OCI-LY3 (cell line): Measurements from ENCODE around the gene TMEM198.

Source experiments
- H2AFZ ChIP-seq: fragments of 200-600, 300-600 bp; shearing (Covaris generic); 2 replicates; pipeline ENCODE4 v1.6.0; 2014; ENCODE audit warnings: antibody characterized with exemption, low read depth, low read length
- H3K27ac ChIP-seq: fragments of 200-600, 300-600 bp; sonication (generic); 2 replicates; pipeline ENCODE4 v1.5.1; 2014; ENCODE audit warnings: mild to moderate bottlenecking, low read length, moderate library complexity, mixed read lengths
- H3K27me3 ChIP-seq: fragments of 200-600, 300-600 bp; sonication (generic); 2 replicates; pipeline ENCODE4 v1.6.1; 2014; ENCODE audit warnings: low read depth, low read length, mixed read lengths
- H3K36me3 ChIP-seq: fragments of 200-600, 300-600 bp; sonication (generic); replicated peaks from 2 replicates; pipeline ENCODE3; 2014; ENCODE audit warnings: low read depth, low read length, mixed read lengths
- H3K4me1 ChIP-seq: fragments of 300-600, 200-600 bp; sonication (generic); 2 replicates; pipeline ENCODE4 v1.6.1; 2014; ENCODE audit warnings: low read length, mixed read lengths
- H3K4me2 ChIP-seq: fragments of 200-600, 300-600 bp; sonication (generic); 2 replicates; pipeline ENCODE4 v1.6.1; 2014; ENCODE audit warnings: low read length, mixed read lengths
- H3K4me3 ChIP-seq: fragments of 300-600, 200-600 bp; sonication (generic); 2 replicates; pipeline ENCODE4 v1.5.1; 2014; ENCODE audit warnings: antibody characterized with exemption, mild to moderate bottlenecking, low read length, moderate library complexity
- H3K79me2 ChIP-seq: fragments of 300-600, 200-600 bp; shearing (Covaris generic); 2 replicates; pipeline ENCODE4 v1.6.1; 2014; ENCODE audit warnings: mild to moderate bottlenecking, low read length, mixed read lengths
- H3K9ac ChIP-seq: fragments of 300-600, 200-600 bp; shearing (Covaris generic); 2 replicates; pipeline ENCODE4 v1.6.0; 2014; ENCODE audit warnings: mild to moderate bottlenecking, low read length, moderate library complexity
- H3K9me3 ChIP-seq: fragments of 200-600, 300-600 bp; shearing (Covaris generic); 2 replicates; pipeline ENCODE4 v1.6.1; 2014; ENCODE audit warnings: low read length, mixed read lengths; ENCODE audit not compliant: insufficient read depth
- H4K20me1 ChIP-seq: fragments of 200-600, 300-600 bp; sonication (generic); 2 replicates; pipeline ENCODE4 v1.6.1; 2016; ENCODE audit warnings: low read length, mixed read lengths; ENCODE audit not compliant: insufficient read depth
- EZH2phosphoT487 ChIP-seq: fragments of 200-600 bp; shearing (Covaris generic); IDR thresholded peaks from 2 replicates; pipeline ENCODE4 v1.6.1; 2018; ENCODE audit warnings: antibody characterized with exemption, mixed run types, low read depth
- TF ChIP-seq, protein P1 (sequence below): fragments of 200-600, 300-600 bp; sonication (generic); IDR thresholded peaks from 2 replicates; pipeline ENCODE4 v1.5.1; 2014; ENCODE audit warnings: antibody characterized with exemption, low read length, low read depth

Gene TMEM198

DNA sequence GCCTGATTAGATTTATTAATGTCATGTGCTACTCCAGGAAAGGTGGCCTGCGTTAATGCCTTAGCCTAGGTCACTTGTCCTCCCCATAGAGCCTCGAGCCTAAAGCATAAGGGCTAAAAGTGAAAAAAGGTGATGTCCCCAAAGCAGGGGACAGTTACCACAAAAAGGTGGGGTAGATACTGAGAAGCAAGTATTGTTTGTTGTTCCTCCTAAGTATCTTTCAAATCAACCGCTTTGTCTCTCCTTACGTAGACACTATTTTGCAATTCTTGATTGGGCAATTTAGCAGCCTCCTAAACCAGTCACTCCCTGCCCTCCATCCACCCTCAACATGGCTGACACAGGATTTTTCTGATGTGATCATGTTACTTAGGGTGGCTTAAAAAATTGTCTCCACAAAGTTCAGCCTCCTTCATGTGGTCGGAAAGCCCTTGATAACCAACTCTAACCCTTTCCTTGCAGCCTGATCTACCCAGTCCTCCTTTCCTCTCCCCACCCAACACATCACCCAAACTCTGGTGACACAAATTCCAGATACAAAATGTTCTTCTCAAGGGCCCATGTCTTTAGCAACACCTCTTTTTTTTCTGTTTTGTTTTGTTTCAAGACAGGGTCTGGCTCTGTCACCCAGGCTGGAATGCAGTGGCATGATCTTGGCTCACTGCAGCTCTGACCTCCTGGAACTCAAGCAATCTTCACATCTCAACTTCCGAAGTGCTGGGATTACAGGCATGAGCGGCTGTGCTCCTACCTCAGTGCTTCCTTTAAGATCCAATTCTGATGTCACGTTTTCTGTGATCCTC, 35.2 kb downstream of the TMEM198 start:
- TF ChIP-seq, protein P1, sequence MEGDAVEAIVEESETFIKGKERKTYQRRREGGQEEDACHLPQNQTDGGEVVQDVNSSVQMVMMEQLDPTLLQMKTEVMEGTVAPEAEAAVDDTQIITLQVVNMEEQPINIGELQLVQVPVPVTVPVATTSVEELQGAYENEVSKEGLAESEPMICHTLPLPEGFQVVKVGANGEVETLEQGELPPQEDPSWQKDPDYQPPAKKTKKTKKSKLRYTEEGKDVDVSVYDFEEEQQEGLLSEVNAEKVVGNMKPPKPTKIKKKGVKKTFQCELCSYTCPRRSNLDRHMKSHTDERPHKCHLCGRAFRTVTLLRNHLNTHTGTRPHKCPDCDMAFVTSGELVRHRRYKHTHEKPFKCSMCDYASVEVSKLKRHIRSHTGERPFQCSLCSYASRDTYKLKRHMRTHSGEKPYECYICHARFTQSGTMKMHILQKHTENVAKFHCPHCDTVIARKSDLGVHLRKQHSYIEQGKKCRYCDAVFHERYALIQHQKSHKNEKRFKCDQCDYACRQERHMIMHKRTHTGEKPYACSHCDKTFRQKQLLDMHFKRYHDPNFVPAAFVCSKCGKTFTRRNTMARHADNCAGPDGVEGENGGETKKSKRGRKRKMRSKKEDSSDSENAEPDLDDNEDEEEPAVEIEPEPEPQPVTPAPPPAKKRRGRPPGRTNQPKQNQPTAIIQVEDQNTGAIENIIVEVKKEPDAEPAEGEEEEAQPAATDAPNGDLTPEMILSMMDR: no peak
- TF ChIP-seq EZH2phosphoT487: no peak
- no peaks in the 10 kb centered on the region for H4K20me1 ChIP-seq
- no peak overlapping the region for H3K27ac ChIP-seq
- H3K27me3 ChIP-seq: no peaks in the 10 kb centered on the region
- H2AFZ ChIP-seq: no peak overlapping the region
- no peaks in the 10 kb centered on the region for H3K9me3 ChIP-seq
- no peak overlapping the region for H3K4me3 ChIP-seq
- H3K36me3 ChIP-seq: no peaks in the 10 kb centered on the region
- H3K4me2 ChIP-seq: no peak overlapping the region
- no peaks in the 10 kb centered on the region for H3K79me2 ChIP-seq
- H3K9ac ChIP-seq: no peak overlapping the region
- H3K4me1 ChIP-seq: no peaks in the 10 kb centered on the region

DNA sequence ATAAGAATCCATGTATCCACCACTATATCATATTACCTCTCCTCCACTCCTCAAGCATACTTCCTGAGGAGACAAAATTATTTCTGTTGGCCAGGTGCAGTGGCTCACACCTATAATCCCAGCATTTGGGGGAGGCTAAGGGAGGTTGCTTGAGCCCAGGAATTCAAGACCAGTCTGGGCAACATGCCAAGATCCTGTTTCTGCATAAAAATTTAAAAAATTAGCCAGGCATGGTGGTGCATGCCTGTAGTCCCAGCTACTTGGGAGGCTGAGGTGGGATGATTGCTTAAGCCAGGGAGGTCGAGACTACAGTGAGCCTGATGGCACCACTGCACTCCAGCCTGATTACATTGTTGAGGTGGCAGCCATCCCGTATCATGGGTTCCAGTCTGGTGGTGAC, 37.5 kb downstream of the TMEM198 start:
- no peak overlapping the region for H2AFZ ChIP-seq
- H3K27me3 ChIP-seq: no peaks in the 10 kb centered on the region
- no peaks in the 10 kb centered on the region for H4K20me1 ChIP-seq
- H3K79me2 ChIP-seq: no peaks in the 10 kb centered on the region
- no peak overlapping the region for H3K4me2 ChIP-seq
- H3K4me3 ChIP-seq: no peak overlapping the region
- no peak overlapping the region for H3K27ac ChIP-seq
- no peaks in the 10 kb centered on the region for H3K4me1 ChIP-seq
- no peaks in the 10 kb centered on the region for H3K36me3 ChIP-seq
- H3K9ac ChIP-seq: no peak overlapping the region
- TF ChIP-seq, protein P1: no peak
- TF ChIP-seq EZH2phosphoT487: no peak
- no peaks in the 10 kb centered on the region for H3K9me3 ChIP-seq

DNA sequence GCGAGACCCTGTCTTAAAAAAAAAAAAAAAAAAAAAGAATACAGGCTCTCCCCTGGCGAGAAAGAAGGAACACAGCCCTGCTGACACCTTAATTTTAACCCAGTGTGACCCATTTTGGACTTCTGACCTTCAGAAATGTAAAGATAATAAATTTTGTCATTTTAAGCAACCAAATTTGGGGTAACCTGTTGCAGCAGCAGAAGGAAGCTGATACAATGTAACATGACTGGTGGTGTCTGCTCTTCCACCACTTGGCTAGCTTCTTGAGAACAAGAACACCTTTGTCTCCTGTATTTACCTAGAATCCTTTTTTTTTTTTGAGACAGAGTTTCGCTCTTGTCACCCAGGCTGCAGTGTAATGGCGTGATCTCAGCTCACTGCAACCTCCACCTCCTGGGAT, 47.3 kb downstream of the TMEM198 start:
- H3K4me2 ChIP-seq: no peak overlapping the region
- no peak overlapping the region for H3K27ac ChIP-seq
- no peaks in the 10 kb centered on the region for H4K20me1 ChIP-seq
- H3K9ac ChIP-seq: no peak overlapping the region
- H3K9me3 ChIP-seq: no peaks in the 10 kb centered on the region
- no peak overlapping the region for H2AFZ ChIP-seq
- H3K79me2 ChIP-seq: no peaks in the 10 kb centered on the region
- TF ChIP-seq EZH2phosphoT487: no peak
- TF ChIP-seq, protein P1: no peak
- H3K27me3 ChIP-seq: no peaks in the 10 kb centered on the region
- H3K4me1 ChIP-seq: no peaks in the 10 kb centered on the region; the same call in 1 of the 2 replicates
- no peaks in the 10 kb centered on the region for H3K36me3 ChIP-seq
- no peak overlapping the region for H3K4me3 ChIP-seq

DNA sequence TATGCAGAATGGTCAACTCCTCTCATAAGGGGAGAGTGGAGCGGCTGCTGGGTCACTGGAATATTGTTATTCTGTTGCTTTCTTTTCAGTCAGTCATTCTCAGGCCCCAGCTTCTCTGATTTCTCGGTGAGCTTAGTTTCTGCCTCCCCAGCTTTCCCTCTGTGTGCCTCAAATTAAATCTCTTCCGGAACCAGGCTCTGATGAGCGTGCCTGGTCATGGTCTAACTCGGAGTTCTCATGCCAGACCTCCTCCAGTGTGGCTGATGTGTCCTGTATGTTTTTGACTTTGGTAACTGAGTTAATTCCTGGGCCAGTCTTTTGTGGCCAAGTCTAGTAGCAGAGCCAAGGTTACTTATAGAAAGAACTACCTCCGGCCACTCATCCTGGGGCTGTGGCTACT, 48.9 kb downstream of the TMEM198 start:
- H4K20me1 ChIP-seq: no peaks in the 10 kb centered on the region
- no peak overlapping the region for H2AFZ ChIP-seq
- H3K4me2 ChIP-seq: no peak overlapping the region
- peaks cover 4% of the 10 kb centered on the region; the same call in 1 of the 2 replicates for H3K4me1 ChIP-seq
- H3K36me3 ChIP-seq: no peaks in the 10 kb centered on the region
- no peak overlapping the region for H3K27ac ChIP-seq
- TF ChIP-seq, protein P1: no peak
- TF ChIP-seq EZH2phosphoT487: no peak
- H3K27me3 ChIP-seq: no peaks in the 10 kb centered on the region
- no peaks in the 10 kb centered on the region for H3K79me2 ChIP-seq
- H3K9me3 ChIP-seq: no peaks in the 10 kb centered on the region
- no peak overlapping the region for H3K4me3 ChIP-seq
- no peak overlapping the region for H3K9ac ChIP-seq
